ES-I3 (cell line): ENCODE data around the gene IFNA13.
"Not testable (repeated sequence)": the region's sequence is repeated elsewhere in the genome, so short reads cannot be mapped to it uniquely, and the experiment has no call there.

ENCODE experiments used
- H3K36me3 ChIP-seq: 2 replicates; pipeline ENCODE4 v1.6.1; 2013; ENCODE audit warnings: mild to moderate bottlenecking, low read length, control low read depth, moderate library complexity; ENCODE audit not compliant: insufficient read depth
- H3K4me1 ChIP-seq: 2 replicates; pipeline ENCODE4 v1.6.1; 2013; ENCODE audit warnings: mild to moderate bottlenecking, control low read depth, low read length; ENCODE audit not compliant: insufficient read depth
- H3K9ac ChIP-seq: 2 replicates; pipeline ENCODE4 v1.6.1; 2013; ENCODE audit warnings: low read depth, mild to moderate bottlenecking, low read length, moderate library complexity
- H3K9me3 ChIP-seq: 2 replicates; pipeline ENCODE4 v1.6.1; 2013; ENCODE audit warnings: mild to moderate bottlenecking, low read length, moderate library complexity; ENCODE audit not compliant: control insufficient read depth, insufficient read depth

IFNA13 gene

DNA sequence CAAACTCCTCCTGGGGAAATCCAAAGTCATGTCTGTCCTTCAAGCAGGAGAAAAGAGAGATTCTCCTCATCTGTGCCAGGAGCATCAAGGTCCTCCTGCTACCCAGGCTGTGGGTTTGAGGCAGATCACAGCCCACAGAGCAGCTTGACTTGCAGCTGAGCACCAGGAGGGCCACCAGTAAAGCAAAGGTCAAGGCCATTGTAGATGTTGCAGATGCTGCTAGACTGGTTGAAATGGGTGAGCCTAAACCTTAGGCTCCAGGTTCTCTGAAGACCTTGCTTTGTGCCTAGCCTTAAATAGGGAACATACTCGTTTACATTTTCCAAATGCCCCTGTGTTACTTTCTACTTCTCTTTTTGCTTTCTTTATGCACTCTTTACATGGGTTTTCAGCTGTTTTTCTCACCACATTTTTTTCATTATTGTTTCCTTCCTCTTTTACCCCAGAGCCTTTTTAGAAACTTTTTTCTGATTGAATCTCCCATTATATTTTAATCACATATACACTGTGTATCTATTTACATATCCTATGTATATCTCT lies 17.3 kb upstream of the IFNA13 start, which contains the start of gene IFNA2:
Gene IFNA2 (minus strand): TSS at position 268 of the 540 bp plus-strand sequence. CDS start 69 bp downstream, at position 199.
- peaks cover 10% of the 10 kb centered on the region for H3K4me1 ChIP-seq
- no peaks in the 10 kb centered on the region for H3K36me3 ChIP-seq
- no peak within 1 kb of the TSS for H3K9ac ChIP-seq
- no peaks in the 10 kb centered on the region for H3K9me3 ChIP-seq

DNA sequence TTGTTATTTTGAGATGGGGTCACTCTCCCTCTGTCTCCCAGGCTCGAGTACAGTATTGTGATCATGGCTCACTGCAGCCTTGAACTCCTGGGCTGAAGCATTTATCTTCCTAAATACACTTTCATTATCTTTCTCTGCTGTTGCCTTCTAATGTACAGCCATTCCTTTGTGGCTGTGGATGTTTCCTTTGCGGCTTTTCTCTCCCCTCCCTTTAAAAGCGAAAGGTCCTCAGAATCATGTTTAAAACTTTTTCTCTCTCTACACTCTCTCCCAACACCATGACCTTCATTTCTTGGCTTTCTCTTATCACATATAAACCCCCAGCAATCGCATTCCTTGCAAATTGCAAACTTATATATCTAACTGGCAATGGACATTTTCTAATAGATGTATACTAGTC lies 15.8 kb upstream of the IFNA13 start:
- Histone ChIP-seq H3K9me3 (no peaks in the 10 kb centered on the region), H3K9ac (no peak overlapping the region), H3K4me1 (peaks cover 10% of the 10 kb centered on the region), H3K36me3 (no peaks in the 10 kb centered on the region)

- Histone ChIP-seq H3K36me3 (no peaks in the 10 kb centered on the region), H3K4me1 (peaks cover 10% of the 10 kb centered on the region), H3K9ac (no peak overlapping the region), H3K9me3 (no peaks in the 10 kb centered on the region)
Measured at GRCh38 chr9:21381448-21382339, 13.8 kb upstream of the IFNA13 start.

DNA sequence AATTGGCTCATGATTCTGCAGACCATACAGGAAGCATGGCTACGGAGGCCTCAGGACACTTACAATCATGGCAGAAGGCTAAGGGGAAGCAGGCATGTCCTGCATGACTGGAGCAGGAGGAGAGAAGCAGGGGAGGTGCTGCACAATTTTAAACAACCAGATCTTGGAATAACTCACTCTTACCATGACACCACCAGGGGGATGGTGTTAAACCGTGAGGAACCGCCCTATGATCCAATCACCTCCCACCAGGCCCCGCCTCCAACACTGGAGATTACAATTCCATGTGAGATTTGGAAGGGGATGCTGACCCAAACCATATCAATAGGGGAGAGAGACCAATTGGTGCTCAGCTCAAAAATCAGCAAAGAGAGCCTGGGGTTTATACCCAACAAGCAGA lies 3.6 kb upstream of the IFNA13 start:
- H3K9me3 ChIP-seq, H3K9ac ChIP-seq, H3K4me1 ChIP-seq, H3K36me3 ChIP-seq: not testable (repeated sequence)

GRCh38 chr9:21367169-21367568 lies 688 bp downstream of the IFNA13 start:
- H3K36me3 ChIP-seq, H3K9me3 ChIP-seq, H3K9ac ChIP-seq, H3K4me1 ChIP-seq: not testable (repeated sequence)

DNA sequence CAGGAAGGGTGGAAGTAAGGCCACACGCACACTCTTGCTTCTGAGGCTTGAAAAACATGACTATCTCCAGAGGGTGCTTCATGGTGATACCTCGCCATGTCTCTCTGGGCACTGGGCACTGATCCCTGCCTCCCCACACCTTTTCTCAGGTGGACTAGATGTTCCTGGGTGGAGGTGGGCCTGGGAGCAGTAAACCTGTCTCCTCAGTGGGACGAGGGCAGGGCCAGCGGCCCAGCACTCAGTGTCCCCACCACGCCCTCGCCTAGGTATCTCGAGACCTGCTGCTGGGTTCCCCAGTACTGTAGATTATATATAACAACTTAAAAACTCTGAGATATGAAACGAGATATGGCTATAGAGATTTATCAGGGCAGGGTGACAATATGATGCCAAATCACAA lies 5.6 kb downstream of the IFNA13 start:
- Histone ChIP-seq H3K9ac (no peak overlapping the region), H3K4me1 (no peaks in the 10 kb centered on the region), H3K9me3 (no peaks in the 10 kb centered on the region), H3K36me3 (no peaks in the 10 kb centered on the region)

GRCh38 chr9:21357479-21358460 lies 10.1 kb downstream of the IFNA13 start:
- Histone ChIP-seq H3K9me3 (no peaks in the 10 kb centered on the region), H3K9ac (no peak overlapping the region), H3K4me1 (no peaks in the 10 kb centered on the region), H3K36me3 (no peaks in the 10 kb centered on the region)

- Histone ChIP-seq H3K4me1 (no peaks in the 10 kb centered on the region), H3K36me3 (no peaks in the 10 kb centered on the region), H3K9me3 (no peaks in the 10 kb centered on the region), H3K9ac (no peak within 1 kb of the TSS)
Measured at GRCh38 chr9:21350787-21351186, 17.1 kb downstream of the IFNA13 start, which contains the start of gene IFNA6. IFNA6 (minus strand) TSS chr9:21350887; CDS start chr9:21350887, 0 bp downstream.

DNA sequence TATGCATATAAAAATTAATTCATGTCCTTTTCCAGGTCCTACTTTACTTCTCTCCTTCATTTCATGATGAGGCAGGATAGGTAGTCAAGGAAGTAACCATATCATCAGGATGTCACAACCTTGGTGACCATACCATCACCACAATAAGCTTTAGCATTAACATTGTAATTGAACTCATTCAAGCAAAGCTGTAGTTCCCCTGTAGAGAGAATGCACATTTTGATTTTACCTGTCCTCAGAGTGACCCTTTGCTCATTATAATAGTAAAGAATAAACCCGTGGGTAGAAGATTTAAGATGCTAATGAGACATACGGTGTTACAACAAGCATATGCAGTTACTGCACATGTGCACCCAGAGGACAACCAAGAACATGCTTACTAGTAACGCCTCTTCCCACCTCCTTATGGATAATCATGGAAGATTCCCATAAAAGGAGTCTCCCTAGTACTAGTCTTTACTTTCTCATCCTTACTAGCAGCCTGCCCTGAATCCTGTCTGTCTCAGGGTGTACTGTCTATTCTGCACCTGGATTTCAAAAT lies 19.4 kb downstream of the IFNA13 start:
- Histone ChIP-seq H3K9ac (no peak overlapping the region), H3K36me3 (no peaks in the 10 kb centered on the region), H3K9me3 (no peaks in the 10 kb centered on the region; the same call in 1 of the 2 replicates), H3K4me1 (no peaks in the 10 kb centered on the region)

- H3K9me3 ChIP-seq, result no peaks in the 10 kb centered on the region; the same call in 1 of the 2 replicates
- H3K36me3 ChIP-seq, result no peaks in the 10 kb centered on the region
- H3K4me1 ChIP-seq, result 0 out of 2 replicates have a peak, but pooled peaks cover 2% of the 10 kb centered on the region
- no peak overlapping the region for H3K9ac ChIP-seq
Measured at GRCh38 chr9:21340735-21341134, 27.1 kb downstream of the IFNA13 start.

GRCh38 chr9:21336457-21336856 lies 31.4 kb downstream of the IFNA13 start:
- Histone ChIP-seq H3K36me3 (peaks cover 6% of the 10 kb centered on the region), H3K9me3 (no peaks in the 10 kb centered on the region), H3K4me1 (peaks cover 15% of the 10 kb centered on the region; the same call in 1 of the 2 replicates), H3K9ac (no peak overlapping the region)

DNA sequence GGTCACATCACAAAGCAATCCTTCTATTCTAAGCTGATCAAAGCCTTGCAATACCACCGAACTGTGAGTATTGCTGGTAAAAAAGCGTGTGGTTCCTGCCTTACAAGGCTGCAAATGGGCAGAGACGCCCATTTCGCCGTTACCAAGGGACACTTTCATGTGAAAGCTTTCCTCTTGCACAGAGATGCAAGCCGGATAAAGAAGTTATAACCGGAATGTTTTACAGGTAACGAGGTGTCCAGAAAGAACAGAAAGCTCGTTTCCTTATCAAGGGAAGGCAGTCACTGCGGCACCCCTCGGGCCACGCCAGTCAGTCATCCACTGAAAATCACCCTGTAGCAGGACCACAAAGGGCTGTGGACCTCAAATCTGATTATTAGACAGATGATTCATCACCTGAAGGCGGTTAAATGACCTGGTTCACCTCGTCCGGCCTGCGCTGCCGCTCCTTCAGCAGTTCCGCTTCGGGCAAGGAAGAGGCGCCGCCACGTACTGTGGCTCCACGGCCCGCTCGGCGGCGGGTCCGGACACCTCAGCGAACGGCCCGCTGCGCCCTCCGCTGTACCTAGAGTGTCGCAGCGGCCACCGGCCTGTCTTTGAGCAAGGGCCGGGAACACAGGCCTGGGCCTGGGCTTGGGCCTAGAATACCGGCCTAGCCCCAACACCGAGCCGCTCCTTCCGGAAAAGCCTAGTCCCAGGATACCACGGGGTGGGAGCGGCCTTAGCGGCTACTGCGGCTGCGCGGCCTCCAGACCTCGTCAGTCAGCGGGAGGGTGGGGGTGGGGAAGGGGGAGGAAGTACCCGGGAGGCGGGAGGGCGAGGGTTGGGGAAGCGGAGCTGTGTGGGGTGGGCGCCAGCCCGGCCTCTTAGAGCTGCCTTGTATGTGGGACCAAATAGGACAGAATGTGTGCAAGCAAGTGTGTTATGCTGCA lies 32.9 kb downstream of the IFNA13 start, which contains the start of gene KLHL9:
Gene KLHL9 (minus strand): TSS at position 704 of the 932 bp plus-strand sequence. CDS start 545 bp downstream, at position 159.
- Histone ChIP-seq H3K9ac (peak within 1 kb of the TSS; percentile 74), H3K36me3 (peaks cover 6% of the 10 kb centered on the region), H3K9me3 (no peaks in the 10 kb centered on the region), H3K4me1 (peaks cover 15% of the 10 kb centered on the region; the same call in 1 of the 2 replicates)

DNA sequence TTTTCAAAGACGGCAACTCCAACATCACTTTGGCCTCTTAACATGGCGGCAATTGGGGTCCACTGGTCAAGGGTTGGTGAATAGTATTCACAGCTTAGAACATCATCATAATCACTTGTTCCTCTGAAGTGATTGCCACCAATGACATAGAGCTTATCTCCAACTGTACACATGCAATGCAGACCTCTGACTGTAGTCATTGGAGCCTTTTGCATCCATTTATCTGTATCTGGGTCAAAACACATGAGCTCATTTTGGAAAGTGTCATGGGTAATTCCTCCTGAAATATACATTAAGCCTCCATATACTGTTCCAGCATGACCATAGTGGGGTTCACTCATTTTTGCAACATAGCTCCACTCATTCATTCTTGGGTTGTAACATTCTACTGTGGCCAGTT lies 34.6 kb downstream of the IFNA13 start:
- H3K9me3 ChIP-seq, result no peaks in the 10 kb centered on the region
- peak overlapping the region; percentile 16; the same call in 1 of the 2 replicates for H3K9ac ChIP-seq
- H3K4me1 ChIP-seq, result peaks cover 15% of the 10 kb centered on the region; the same call in 1 of the 2 replicates
- peaks cover 6% of the 10 kb centered on the region for H3K36me3 ChIP-seq
